Measurements from ENCODE around the gene PARD3. TPM values are rescaled to one million over a fixed set of nuclear protein-coding genes. Genes with fewer than 3 reads are reported as not detected.

Gene PARD3
- total RNA-seq, 2 experiments from 2014 or later, result 2.2 to 2.8 TPM

- ChIA-PET CTCF (interaction anchor here (0.7 kb wide), 1 partner anchor 54 kb away, joined by 3 read pairs; no protein-coding TSS in a partner anchor), POLR2A (no interaction called here)
- H3K4me3 Mint-ChIP-seq, result no peak overlapping the region
- no peaks in the 10 kb centered on the region for H3K36me3 Mint-ChIP-seq (ENCODE audit: low read depth)
- intact Hi-C loops (cut with DNase I, micrococcal nuclease), result no loop called here
- no peak overlapping the region for H3K27ac Mint-ChIP-seq
- no peaks in the 10 kb centered on the region for H3K4me1 Mint-ChIP-seq
- DNase-seq (no peak), ATAC-seq (no peak)
- H3K9me3 Mint-ChIP-seq (ENCODE audit: low read depth), result no peaks in the 10 kb centered on the region
- H3K27me3 Mint-ChIP-seq, result peaks cover 2% of the 10 kb centered on the region
These were observed 265.1 kb downstream of the PARD3 start for GRCh38 chr10:34549953-34550352.

DNA sequence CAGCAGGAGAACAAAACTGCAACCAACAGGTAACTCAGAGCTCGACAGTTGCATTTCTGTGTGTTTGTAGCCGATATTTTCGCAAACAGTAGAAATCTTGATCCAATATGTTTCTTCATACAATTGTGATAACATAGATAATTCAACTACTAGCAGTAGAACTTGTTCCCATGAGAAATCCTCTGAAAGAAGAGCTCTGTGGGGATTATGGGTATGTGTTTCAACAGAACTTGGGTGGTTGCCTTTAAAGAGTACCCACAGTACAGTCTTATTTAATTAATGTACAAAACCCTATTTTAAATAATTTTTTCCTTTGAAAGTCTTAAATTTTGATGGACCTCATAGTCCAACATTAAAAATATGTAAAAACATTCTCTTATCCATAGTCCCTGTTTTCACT is 266.1 kb downstream of the PARD3 start:
- no peak overlapping the region for H3K4me3 Mint-ChIP-seq
- ChIA-PET POLR2A (interaction anchor here (0.5 kb wide), 1 partner anchor 30 kb away, joined by 4 read pairs; no protein-coding TSS in a partner anchor), CTCF (no interaction called here)
- DNase-seq, result no peak
- intact Hi-C loops (cut with DNase I, micrococcal nuclease), result no loop called here
- no peak overlapping the region for H3K27ac Mint-ChIP-seq
- no peak for ATAC-seq
- H3K9me3 Mint-ChIP-seq (ENCODE audit: low read depth), result no peaks in the 10 kb centered on the region
- peaks cover 2% of the 10 kb centered on the region for H3K27me3 Mint-ChIP-seq
- H3K4me1 Mint-ChIP-seq, result no peaks in the 10 kb centered on the region
- no peaks in the 10 kb centered on the region for H3K36me3 Mint-ChIP-seq (ENCODE audit: low read depth)

GRCh38 chr10:34548466-34548865 is 266.6 kb downstream of the PARD3 start:
- Mint-ChIP-seq H3K9me3 (ENCODE audit: low read depth) (no peaks in the 10 kb centered on the region), H3K36me3 (ENCODE audit: low read depth) (no peaks in the 10 kb centered on the region), H3K4me3 (no peak overlapping the region), H3K27ac (no peak overlapping the region), H3K4me1 (no peaks in the 10 kb centered on the region), H3K27me3 (peaks cover 2% of the 10 kb centered on the region)
- intact Hi-C loops (cut with DNase I, micrococcal nuclease), result no loop called here
- ATAC-seq, result no peak
- ChIA-PET CTCF (no interaction called here), POLR2A (interaction anchor here (0.5 kb wide), 1 partner anchor 31 kb away, joined by 4 read pairs; no protein-coding TSS in a partner anchor)
- no peak for DNase-seq

GRCh38 chr10:34547695-34548094 is 267.4 kb downstream of the PARD3 start:
- no peak overlapping the region for H3K4me3 Mint-ChIP-seq
- H3K27ac Mint-ChIP-seq, result no peak overlapping the region
- ChIA-PET CTCF (no interaction called here), POLR2A (no interaction called here)
- DNase-seq (no peak), ATAC-seq (no peak)
- no peaks in the 10 kb centered on the region for H3K36me3 Mint-ChIP-seq (ENCODE audit: low read depth)
- H3K9me3 Mint-ChIP-seq (ENCODE audit: low read depth), result no peaks in the 10 kb centered on the region
- no peaks in the 10 kb centered on the region for H3K4me1 Mint-ChIP-seq
- H3K27me3 Mint-ChIP-seq, result peaks cover 2% of the 10 kb centered on the region
- intact Hi-C loops (cut with DNase I, micrococcal nuclease), result no loop called here

DNA sequence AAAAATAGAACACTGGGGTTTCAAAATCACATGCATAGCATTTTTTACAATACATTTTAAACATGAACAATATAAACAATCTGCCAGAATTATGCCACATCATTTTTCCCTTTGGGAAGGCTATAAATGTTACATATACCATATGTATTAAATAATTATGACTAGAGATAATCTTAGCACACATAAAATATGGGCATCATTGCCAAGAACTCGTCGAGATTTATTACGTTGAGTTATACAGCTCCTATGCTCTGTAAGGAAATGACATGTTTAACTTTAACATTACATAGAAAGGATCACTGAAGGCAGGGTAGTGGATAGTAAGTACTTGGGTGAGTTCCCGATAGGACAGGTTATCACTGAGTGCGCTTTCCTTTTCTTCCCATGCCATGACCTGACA is 267.8 kb downstream of the PARD3 start:
- no peaks in the 10 kb centered on the region for H3K4me1 Mint-ChIP-seq
- CTCF ChIA-PET, result no interaction called here
- no peaks in the 10 kb centered on the region for H3K9me3 Mint-ChIP-seq (ENCODE audit: low read depth)
- peaks cover 2% of the 10 kb centered on the region for H3K27me3 Mint-ChIP-seq
- H3K36me3 Mint-ChIP-seq (ENCODE audit: low read depth), result no peaks in the 10 kb centered on the region
- H3K4me3 Mint-ChIP-seq, result no peak overlapping the region
- DNase-seq (no peak), ATAC-seq (no peak)
- intact Hi-C loops (cut with DNase I, micrococcal nuclease), result no loop called here
- no peak overlapping the region for H3K27ac Mint-ChIP-seq
- POLR2A ChIA-PET, result interaction anchor here (0.6 kb wide), 1 partner anchor 1069 kb away, joined by 3 read pairs; no protein-coding TSS in a partner anchor

GRCh38 chr10:34544400-34544799 is 270.7 kb downstream of the PARD3 start:
- DNase-seq (no peak), ATAC-seq (no peak)
- intact Hi-C loops (cut with DNase I, micrococcal nuclease), result no loop called here
- no peaks in the 10 kb centered on the region for H3K9me3 Mint-ChIP-seq (ENCODE audit: low read depth)
- no peaks in the 10 kb centered on the region for H3K4me1 Mint-ChIP-seq
- H3K27ac Mint-ChIP-seq, result no peak overlapping the region
- ChIA-PET CTCF (interaction anchor here (0.6 kb wide), 1 partner anchor 93 kb away, joined by 3 read pairs; no protein-coding TSS in a partner anchor), POLR2A (no interaction called here)
- H3K4me3 Mint-ChIP-seq, result no peak overlapping the region
- H3K27me3 Mint-ChIP-seq, result peaks cover 2% of the 10 kb centered on the region
- H3K36me3 Mint-ChIP-seq (ENCODE audit: low read depth), result no peaks in the 10 kb centered on the region

DNA sequence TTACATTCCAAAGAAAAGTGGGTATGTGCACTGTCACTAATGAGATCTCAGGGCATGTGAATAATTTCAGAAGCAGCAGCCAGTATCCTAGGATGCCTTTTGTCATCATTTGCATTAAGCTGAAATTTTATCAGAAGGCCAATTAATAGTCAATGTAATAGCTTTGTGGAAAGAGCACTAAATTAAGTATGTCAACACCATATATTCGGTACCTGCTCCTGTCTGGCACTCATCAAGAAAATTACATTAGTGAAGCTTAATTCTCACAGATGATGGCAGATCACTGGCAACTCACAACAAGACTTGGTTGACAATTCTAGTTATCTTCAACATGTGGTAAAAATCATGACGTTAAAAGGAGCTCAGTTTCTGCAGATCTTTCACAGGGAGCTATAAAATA is 271.4 kb downstream of the PARD3 start:
- Mint-ChIP-seq H3K4me1 (no peaks in the 10 kb centered on the region), H3K36me3 (ENCODE audit: low read depth) (no peaks in the 10 kb centered on the region), H3K27ac (no peak overlapping the region), H3K9me3 (ENCODE audit: low read depth) (no peaks in the 10 kb centered on the region), H3K4me3 (no peak overlapping the region), H3K27me3 (peaks cover 2% of the 10 kb centered on the region)
- intact Hi-C loops (cut with DNase I, micrococcal nuclease), result no loop called here
- ATAC-seq, result no peak
- ChIA-PET CTCF (interaction anchor here (0.6 kb wide), 1 partner anchor 93 kb away, joined by 3 read pairs; no protein-coding TSS in a partner anchor), POLR2A (no interaction called here)
- DNase-seq, result no peak

DNA sequence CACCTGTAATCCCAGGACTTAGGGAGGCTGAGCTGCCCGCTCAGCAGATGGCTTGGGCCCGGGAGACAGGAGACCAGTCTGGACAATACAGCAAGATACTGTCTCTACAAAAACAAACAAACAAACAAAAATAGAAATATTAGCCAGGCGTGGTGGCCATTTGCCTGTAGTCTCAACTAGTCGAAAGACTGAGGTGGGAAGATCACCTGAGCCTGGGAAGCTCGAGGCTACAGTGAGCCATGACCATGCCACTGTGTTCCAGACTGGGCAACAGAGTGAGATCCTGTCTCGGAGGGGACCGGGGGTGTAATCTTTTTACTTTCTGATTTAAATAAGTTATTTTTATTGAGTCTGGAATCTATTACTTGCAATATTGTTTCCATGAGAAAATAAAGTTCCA is 274.6 kb downstream of the PARD3 start:
- Mint-ChIP-seq H3K36me3 (ENCODE audit: low read depth) (no peaks in the 10 kb centered on the region), H3K27ac (no peak overlapping the region), H3K4me1 (no peaks in the 10 kb centered on the region), H3K4me3 (no peak overlapping the region), H3K9me3 (ENCODE audit: low read depth) (no peaks in the 10 kb centered on the region), H3K27me3 (peaks cover 2% of the 10 kb centered on the region)
- ATAC-seq, result no peak
- ChIA-PET POLR2A (no interaction called here), CTCF (no interaction called here)
- no peak for DNase-seq
- intact Hi-C loops (cut with DNase I, micrococcal nuclease), result no loop called here

DNA sequence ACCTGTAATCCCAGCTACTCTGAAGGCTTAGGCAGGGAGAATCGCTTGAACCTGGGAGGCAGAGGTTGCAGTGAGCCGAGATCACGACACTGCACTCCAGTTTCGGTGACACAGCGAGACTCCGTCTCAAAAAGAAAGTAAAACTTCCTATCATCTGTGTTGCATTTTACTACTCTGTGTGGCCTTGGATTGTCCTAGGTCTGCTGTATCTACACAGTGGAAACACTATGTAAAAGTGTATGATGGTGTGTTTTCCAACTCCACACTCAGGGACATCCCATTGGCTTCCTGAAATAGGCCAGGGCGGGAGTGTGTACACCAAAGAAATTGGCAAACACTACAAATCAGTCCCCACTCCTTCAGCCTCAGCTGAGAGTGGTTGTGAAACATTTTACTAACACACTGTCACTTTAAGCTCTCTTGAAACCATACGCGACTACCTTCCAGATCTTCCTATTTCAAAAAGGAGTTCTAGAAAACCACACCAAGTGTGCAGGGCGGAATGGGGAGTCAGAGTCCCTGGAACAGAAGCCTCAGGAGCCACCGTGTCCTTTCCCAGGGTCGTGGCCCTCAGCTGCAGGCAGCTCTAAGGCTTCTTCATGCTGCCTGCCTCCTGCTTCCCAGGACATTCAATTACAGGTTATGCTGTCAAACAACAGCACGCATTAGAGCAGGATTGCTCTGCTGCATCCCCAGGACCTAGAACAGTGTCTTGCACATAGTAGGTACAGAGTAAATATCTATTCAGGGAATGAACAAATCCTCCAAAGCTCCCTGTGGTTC is 275.4 kb downstream of the PARD3 start:
- Mint-ChIP-seq H3K36me3 (ENCODE audit: low read depth) (no peaks in the 10 kb centered on the region), H3K9me3 (ENCODE audit: low read depth) (no peaks in the 10 kb centered on the region), H3K27me3 (peaks cover 3% of the 10 kb centered on the region), H3K27ac (no peak overlapping the region), H3K4me3 (no peak overlapping the region), H3K4me1 (no peaks in the 10 kb centered on the region)
- intact Hi-C loops (cut with DNase I, micrococcal nuclease), result no loop called here
- CTCF ChIA-PET, result no interaction called here
- ATAC-seq, result peak; percentile 39
- POLR2A ChIA-PET, result no interaction called here
- DNase-seq, result no peak

DNA sequence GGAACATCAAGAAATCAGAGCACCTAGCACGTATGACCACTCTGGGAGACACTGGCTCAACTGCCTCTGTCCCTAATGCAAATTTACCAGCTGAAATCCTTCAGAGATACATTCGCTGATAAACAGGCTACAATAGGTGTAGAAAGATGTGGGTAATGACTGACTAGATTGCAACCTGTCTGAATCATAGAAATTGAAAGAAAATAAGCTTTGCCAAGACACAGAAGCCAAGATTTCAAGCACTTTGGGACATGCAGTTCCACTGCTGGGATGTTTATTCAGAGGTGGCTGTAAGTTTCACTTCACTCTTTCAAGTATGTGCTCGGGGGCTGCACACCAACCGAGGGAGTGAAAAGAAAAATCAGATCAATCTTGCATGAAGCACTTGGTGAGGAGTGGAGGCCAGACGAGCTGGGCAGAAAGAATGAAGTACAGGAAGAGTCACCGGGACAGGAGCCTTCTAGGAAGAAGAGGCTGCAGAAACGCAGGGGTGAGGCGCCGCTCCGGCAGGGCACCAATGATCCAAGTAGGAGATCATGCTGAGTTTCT is 276.7 kb downstream of the PARD3 start:
- H3K27me3 Mint-ChIP-seq, result peaks cover 3% of the 10 kb centered on the region
- no peak overlapping the region for H3K27ac Mint-ChIP-seq
- POLR2A ChIA-PET, result no interaction called here
- H3K4me1 Mint-ChIP-seq, result no peaks in the 10 kb centered on the region
- no peak for ATAC-seq
- intact Hi-C loops (cut with DNase I, micrococcal nuclease), result no loop called here
- H3K9me3 Mint-ChIP-seq (ENCODE audit: low read depth), result no peaks in the 10 kb centered on the region
- H3K36me3 Mint-ChIP-seq (ENCODE audit: low read depth), result no peaks in the 10 kb centered on the region
- DNase-seq, result no peak
- H3K4me3 Mint-ChIP-seq, result no peak overlapping the region
- CTCF ChIA-PET, result no interaction called here

DNA sequence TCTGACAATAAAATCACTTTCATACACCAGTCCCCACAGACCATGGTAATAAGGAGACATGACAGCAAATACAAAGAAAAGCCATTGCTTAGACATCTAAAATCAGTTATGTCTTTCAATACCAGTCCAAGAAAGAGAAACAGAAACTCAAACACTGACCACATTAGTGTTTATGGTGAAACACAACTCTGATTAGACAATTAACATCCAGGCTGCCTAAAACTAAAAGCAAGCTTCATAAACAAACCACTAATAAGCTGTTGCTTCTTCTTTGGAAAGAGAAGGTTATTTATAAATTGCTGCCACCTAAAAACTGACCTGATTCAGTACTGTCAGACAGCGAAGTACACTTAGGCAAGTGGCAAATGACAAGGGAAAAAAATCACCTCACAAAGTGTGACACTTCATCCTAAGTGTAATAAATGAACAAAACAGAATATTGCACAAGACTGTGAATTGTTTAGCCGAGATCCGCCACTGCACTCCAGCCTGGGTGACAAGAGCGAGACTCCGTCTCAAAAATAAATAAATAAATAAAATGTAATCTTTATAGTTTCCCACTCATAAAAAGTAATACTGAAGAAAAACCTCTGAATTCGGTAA is 277.4 kb downstream of the PARD3 start:
- no peak overlapping the region for H3K27ac Mint-ChIP-seq
- ATAC-seq (no peak), DNase-seq (no peak)
- H3K4me3 Mint-ChIP-seq, result no peak overlapping the region
- POLR2A ChIA-PET, result no interaction called here
- no peaks in the 10 kb centered on the region for H3K36me3 Mint-ChIP-seq (ENCODE audit: low read depth)
- intact Hi-C loops (cut with DNase I, micrococcal nuclease), result no loop called here
- H3K27me3 Mint-ChIP-seq, result peaks cover 3% of the 10 kb centered on the region
- CTCF ChIA-PET, result no interaction called here
- no peaks in the 10 kb centered on the region for H3K4me1 Mint-ChIP-seq
- H3K9me3 Mint-ChIP-seq (ENCODE audit: low read depth), result no peaks in the 10 kb centered on the region

GRCh38 chr10:34535872-34536271 is 279.2 kb downstream of the PARD3 start:
- Mint-ChIP-seq H3K27ac (no peak overlapping the region), H3K36me3 (ENCODE audit: low read depth) (no peaks in the 10 kb centered on the region), H3K27me3 (peaks cover 3% of the 10 kb centered on the region), H3K4me3 (no peak overlapping the region), H3K9me3 (ENCODE audit: low read depth) (no peaks in the 10 kb centered on the region), H3K4me1 (no peaks in the 10 kb centered on the region)
- DNase-seq, result no peak
- intact Hi-C loops (cut with DNase I, micrococcal nuclease), result no loop called here
- no peak for ATAC-seq
- ChIA-PET CTCF (no interaction called here), POLR2A (no interaction called here)

Measured in activated CD4-positive, alpha-beta T cell treated with anti-CD3 and anti-CD28 coated beads for 36 hours (primary cell).